Vagina (tissue), 2 donors: Measurements from ENCODE around the gene MBD3. TPM values are rescaled to one million over a fixed set of nuclear protein-coding genes. Genes with fewer than 3 reads are reported as not detected.

ENCODE experiments used
- DNase-seq, 2 donors: peaks; one replicate each; pipeline ENCODE4 v3.0.0-alpha.2; 2017; ENCODE audit errors: extremely low spot score in 2 of 2
- H3K27ac ChIP-seq: fragments of 200-600 bp; sonication (generic); one replicate; pipeline ENCODE4 v1.5.1; 2019
- H3K27me3 ChIP-seq: fragments of 200-600 bp; sonication (generic); one replicate; pipeline ENCODE4 v1.5.1; 2019
- H3K36me3 ChIP-seq, 2 donors: fragments of 200-600 bp; sonication (generic); one replicate each; pipeline ENCODE4 v1.5.1; 2017 to 2019
- H3K4me1 ChIP-seq: fragments of 200-600 bp; sonication (generic); one replicate; pipeline ENCODE4 v1.5.1; 2019
- H3K4me3 ChIP-seq, 2 donors: fragments of 200-600 bp; sonication (generic); 1 replicate in 1 of 2; 2 replicates in 1 of 2; pipeline ENCODE4 v1.5.1; 2016 to 2019
- H3K9me3 ChIP-seq: fragments of 200-600 bp; sonication (generic); one replicate; pipeline ENCODE4 v1.5.1; 2019
- CTCF ChIP-seq, 3 experiments: fragments of 450-650 bp in 2 of 3; fragments of 200-600 bp in 1 of 3; sonication (generic) in 1 of 3; IDR thresholded peaks; one replicate each; pipeline ENCODE4 v1.5.1; 2017 to 2019; ENCODE audit warnings: antibody characterized with exemption in 3 of 3, mild to moderate bottlenecking in 2 of 3, moderate library complexity in 2 of 3
- POLR2A ChIP-seq, 2 donors: fragments of 450-650 bp; IDR thresholded peaks; one replicate each; pipeline ENCODE4 v1.6.1; 2017; ENCODE audit warnings: antibody characterized with exemption in 2 of 2, mild to moderate bottlenecking in 2 of 2, moderate library complexity in 2 of 2
- POLR2AphosphoS5 ChIP-seq, 2 donors: sonication (generic); formaldehyde crosslinking; IDR thresholded peaks; one replicate each; pipeline ENCODE4 v1.9.0; 2017; ENCODE audit warnings: antibody characterized with exemption in 2 of 2, mild to moderate bottlenecking in 2 of 2, low read depth in 1 of 2; ENCODE audit not compliant: insufficient read depth in 1 of 2
- intact Hi-C: fragments of 100-400 bp; cut with DNase I; formaldehyde crosslinking; loops from one replicate; pipeline ENCODE4 v1.15.1; 2023
- total RNA-seq: library from RNA; depleted of rRNA; stranded (reverse); fragments of >200 nt; gene quantifications from one replicate; pipeline ENCODE4 v1.2.3, GENCODE V29; 2016

MBD3 gene
- total RNA-seq, 1 donor from 2014 or later = 66.0 TPM

GRCh38 chr19:1560286-1560882 is 32.3 kb downstream of the MBD3 start:
- intact Hi-C loops = no loop called here
- H3K27ac ChIP-seq = no peak overlapping the region
- H3K4me1 ChIP-seq = peaks cover 14% of the 10 kb centered on the region
- no peaks in the 10 kb centered on the region for H3K9me3 ChIP-seq
- DNase-seq = no peak
- H3K36me3 ChIP-seq = peaks cover 0 to 4% of the 10 kb centered on the region in 2 donors
- no peak for TF ChIP-seq CTCF (IDR thresholded peaks at IDR 0.05)
- no peak for TF ChIP-seq POLR2A (IDR thresholded peaks at IDR 0.05)
- TF ChIP-seq POLR2AphosphoS5 (IDR thresholded peaks at IDR 0.05; ENCODE audit: insufficient read depth in 1 of 2, low read depth in 1 of 2) = no peak
- no peak overlapping the region for H3K4me3 ChIP-seq
- H3K27me3 ChIP-seq = no peaks in the 10 kb centered on the region

DNA sequence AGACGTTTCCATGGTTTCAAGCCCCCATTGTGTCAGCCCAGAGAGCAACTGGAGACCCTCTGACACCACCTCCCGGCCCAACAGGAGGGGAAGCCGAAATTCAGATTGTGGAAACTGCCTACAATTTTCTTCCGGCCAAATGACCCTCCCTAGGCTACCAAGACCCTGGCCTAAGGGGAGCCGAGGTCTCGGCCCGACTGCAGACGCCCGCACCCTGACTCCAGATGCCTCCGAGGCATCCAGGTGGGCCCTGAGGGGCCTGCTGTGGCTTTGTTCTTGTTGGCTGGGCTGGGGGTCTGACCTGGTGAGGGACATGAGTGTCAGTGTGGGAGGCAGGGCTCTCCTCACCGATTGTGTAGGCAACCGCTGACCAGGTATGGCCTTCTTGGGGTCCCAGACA is 34.1 kb downstream of the MBD3 start:
- Histone ChIP-seq H3K27ac (no peak overlapping the region), H3K9me3 (no peaks in the 10 kb centered on the region), H3K36me3 (peaks cover 0 to 4% of the 10 kb centered on the region in 2 donors), H3K4me1 (peaks cover 12% of the 10 kb centered on the region), H3K27me3 (no peaks in the 10 kb centered on the region), H3K4me3 (no peak overlapping the region)
- no peak for TF ChIP-seq POLR2AphosphoS5 (IDR thresholded peaks at IDR 0.05; ENCODE audit: insufficient read depth in 1 of 2, low read depth in 1 of 2)
- no peak for TF ChIP-seq POLR2A (IDR thresholded peaks at IDR 0.05)
- TF ChIP-seq CTCF (IDR thresholded peaks at IDR 0.05) = no peak
- DNase-seq = no peak
- intact Hi-C loops = no loop called here

DNA sequence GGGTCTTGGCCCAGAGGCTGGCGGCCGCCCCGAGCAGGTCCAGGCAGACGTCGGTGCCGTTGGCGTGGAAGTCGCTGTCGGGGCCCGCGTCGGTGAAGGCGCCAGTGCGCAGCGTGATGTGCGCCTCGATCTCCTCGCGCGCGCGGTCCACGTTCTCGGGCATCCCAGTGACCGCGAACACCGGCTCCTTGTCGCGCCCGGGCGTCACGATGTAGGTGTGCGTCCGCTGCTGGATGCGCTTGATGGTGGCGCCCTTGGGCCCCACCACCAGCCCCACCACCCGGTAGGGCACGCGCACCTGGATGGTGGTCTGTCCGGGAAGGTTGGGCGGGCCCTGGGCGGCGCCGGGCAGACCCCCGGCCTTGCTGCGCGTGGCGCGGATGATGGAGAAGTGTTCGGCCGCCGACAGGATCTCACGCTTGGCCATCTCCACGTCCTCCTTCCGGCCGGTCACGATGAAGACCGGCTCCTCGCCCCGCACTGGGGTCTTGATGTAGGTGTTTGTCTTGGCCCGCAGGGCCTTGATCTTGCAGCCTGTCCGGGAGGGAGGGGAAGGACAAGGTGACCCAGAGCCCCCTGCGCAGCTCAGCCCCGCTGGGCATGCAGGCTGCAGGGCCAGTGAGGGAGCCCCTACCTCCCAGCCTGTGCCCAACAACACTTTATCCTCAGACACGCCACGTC is 36.1 kb downstream of the MBD3 start:
- Histone ChIP-seq H3K36me3 (peaks cover 0 to 4% of the 10 kb centered on the region in 2 donors), H3K4me3 (no peak overlapping the region), H3K4me1 (peaks cover 12% of the 10 kb centered on the region), H3K9me3 (no peaks in the 10 kb centered on the region), H3K27ac (no peak overlapping the region), H3K27me3 (no peaks in the 10 kb centered on the region)
- intact Hi-C loops = no loop called here
- DNase-seq = no peak
- TF ChIP-seq POLR2A (IDR thresholded peaks at IDR 0.05) (no peak), CTCF (IDR thresholded peaks at IDR 0.05) (no peak)

GRCh38 chr19:1555487-1556389 is 36.9 kb downstream of the MBD3 start:
- no peak for TF ChIP-seq CTCF (IDR thresholded peaks at IDR 0.05)
- no peak for TF ChIP-seq POLR2AphosphoS5 (IDR thresholded peaks at IDR 0.05; ENCODE audit: insufficient read depth in 1 of 2, low read depth in 1 of 2)
- TF ChIP-seq POLR2A (IDR thresholded peaks at IDR 0.05) = no peak
- Histone ChIP-seq H3K9me3 (no peaks in the 10 kb centered on the region), H3K4me3 (no peak overlapping the region), H3K36me3 (peaks cover 0 to 4% of the 10 kb centered on the region in 2 donors), H3K27me3 (no peaks in the 10 kb centered on the region), H3K4me1 (peaks cover 6% of the 10 kb centered on the region), H3K27ac (no peak overlapping the region)
- DNase-seq = no peak
- intact Hi-C loops = no loop called here
